ENCODE measurements around the gene IQGAP2. TPM values are rescaled to one million over a fixed set of nuclear protein-coding genes. Genes with fewer than 3 reads are reported as not detected.

IQGAP2 gene
- total and polyA plus RNA-seq, 3 donors from 2014 or later, result 33.5 to 78.6 (median 60.2) TPM

- WGBS, 2 donors, result 76 to 84% methylated on average over 1 of the region's 1 CpG
- no peaks in the 10 kb centered on the region for H3K36me3 ChIP-seq (ENCODE audit: low read depth, missing control alignments)
These were observed 68.3 kb downstream of the IQGAP2 start for GRCh38 chr5:76471406-76471805.

GRCh38 chr5:76471987-76472334 is 68.9 kb downstream of the IQGAP2 start:
- Histone ChIP-seq H3K9me3 (no peaks in the 10 kb centered on the region), H3K36me3 (ENCODE audit: low read depth, missing control alignments) (no peaks in the 10 kb centered on the region), H3K4me3 (no peak overlapping the region), H3K27ac (no peak overlapping the region), H3K4me1 (no peaks in the 10 kb centered on the region), H3K27me3 (no peaks in the 10 kb centered on the region)
- WGBS, 2 donors, result 75 to 88% methylated on average over 5 to 6 of the region's 6 CpGs
- TF ChIP-seq CTCF (IDR thresholded peaks at IDR 0.05), result no peak
- no peak for TF ChIP-seq POLR2A (IDR thresholded peaks at IDR 0.05)
- intact Hi-C loops (cut with DNase I; ENCODE audit: low total_unique reads), result no loop called here
- no peak for DNase-seq

More at GRCh38 chr5:76471406-76471805, 68.3 kb downstream of the IQGAP2 start:
- H3K4me1 ChIP-seq, result no peaks in the 10 kb centered on the region
- TF ChIP-seq CTCF (IDR thresholded peaks at IDR 0.05) (no peak), POLR2A (IDR thresholded peaks at IDR 0.05) (no peak)
- no peak overlapping the region for H3K27ac ChIP-seq
- no peak for DNase-seq
- intact Hi-C loops (cut with DNase I; ENCODE audit: low total_unique reads), result no loop called here
- no peak overlapping the region for H3K4me3 ChIP-seq
- no peaks in the 10 kb centered on the region for H3K27me3 ChIP-seq
- no peaks in the 10 kb centered on the region for H3K9me3 ChIP-seq

GRCh38 chr5:76472335-76473008 is 69.4 kb downstream of the IQGAP2 start:
- Histone ChIP-seq H3K36me3 (ENCODE audit: low read depth, missing control alignments) (no peaks in the 10 kb centered on the region), H3K4me1 (no peaks in the 10 kb centered on the region), H3K27ac (no peak overlapping the region), H3K9me3 (no peaks in the 10 kb centered on the region), H3K4me3 (no peak overlapping the region), H3K27me3 (no peaks in the 10 kb centered on the region)
- intact Hi-C loops (cut with DNase I; ENCODE audit: low total_unique reads), result no loop called here
- no peak for TF ChIP-seq POLR2A (IDR thresholded peaks at IDR 0.05)
- 79 to 82% methylated on average over 7 of the region's 7 CpGs for WGBS, 2 donors
- no peak for DNase-seq

GRCh38 chr5:76473009-76473336 is 69.9 kb downstream of the IQGAP2 start:
- DNase-seq, result no peak
- H3K36me3 ChIP-seq (ENCODE audit: low read depth, missing control alignments), result no peaks in the 10 kb centered on the region
- intact Hi-C loops (cut with DNase I; ENCODE audit: low total_unique reads), result no loop called here

GRCh38 chr5:76473661-76474060 is 70.6 kb downstream of the IQGAP2 start:
- no peaks in the 10 kb centered on the region for H3K9me3 ChIP-seq
- H3K4me1 ChIP-seq, result no peaks in the 10 kb centered on the region
- intact Hi-C loops (cut with DNase I; ENCODE audit: low total_unique reads), result no loop called here
- no peak overlapping the region for H3K4me3 ChIP-seq
- no peaks in the 10 kb centered on the region for H3K27me3 ChIP-seq
- TF ChIP-seq POLR2A (IDR thresholded peaks at IDR 0.05) (no peak), CTCF (IDR thresholded peaks at IDR 0.05) (no peak)
- 71 to 83% methylated on average over 3 of the region's 3 CpGs for WGBS, 2 donors
- no peak for DNase-seq
- no peaks in the 10 kb centered on the region for H3K36me3 ChIP-seq (ENCODE audit: low read depth, missing control alignments)
- H3K27ac ChIP-seq, result no peak overlapping the region

More at GRCh38 chr5:76473009-76473336, 69.9 kb downstream of the IQGAP2 start:
- no peaks in the 10 kb centered on the region for H3K9me3 ChIP-seq
- H3K27me3 ChIP-seq, result no peaks in the 10 kb centered on the region
- H3K27ac ChIP-seq, result no peak overlapping the region
- H3K4me3 ChIP-seq, result no peak overlapping the region
- no peaks in the 10 kb centered on the region for H3K4me1 ChIP-seq
- TF ChIP-seq CTCF (IDR thresholded peaks at IDR 0.05) (no peak), POLR2A (IDR thresholded peaks at IDR 0.05) (no peak)
- 97 to 98% methylated on average over 2 of the region's 2 CpGs for WGBS, 2 donors

Measured in testis (tissue), 3 donors.